MM.1S (cell line): Measurements from ENCODE around the gene LMAN2L.

Source experiments
- DNase-seq: peaks from one replicate; pipeline ENCODE4 v3.0.0-alpha.2; 2015
- H2AFZ ChIP-seq: fragments of 300-600 bp; sonication (generic); 2 replicates; pipeline ENCODE4 v1.6.0; 2016; ENCODE audit warnings: antibody characterized with exemption, low read length
- H3F3A ChIP-seq: fragments of 300-600 bp; sonication (generic); 2 replicates; pipeline ENCODE4 v1.6.1; 2016; ENCODE audit warnings: mild to moderate bottlenecking, antibody characterized with exemption, low read length, moderate library complexity, mixed read lengths; ENCODE audit not compliant: insufficient read depth
- H3K27ac ChIP-seq: fragments of 300-600 bp; sonication (generic); 2 replicates; pipeline ENCODE4 v1.5.1; 2016; ENCODE audit warnings: mild to moderate bottlenecking, low read length
- H3K27me3 ChIP-seq: fragments of 300-600 bp; sonication (generic); replicated peaks from 2 replicates; pipeline ENCODE4 v1.6.0; 2016; ENCODE audit warnings: low read length; ENCODE audit not compliant: insufficient read depth
- H3K36me3 ChIP-seq: fragments of 300-600 bp; sonication (generic); replicated peaks from 2 replicates; pipeline ENCODE4 v1.6.1; 2016; ENCODE audit warnings: mild to moderate bottlenecking, low read length, mixed read lengths; ENCODE audit not compliant: insufficient read depth
- H3K4me1 ChIP-seq: fragments of 300-600 bp; sonication (generic); 2 replicates; pipeline ENCODE4 v1.6.1; 2016; ENCODE audit warnings: low read length, mixed read lengths
- H3K4me2 ChIP-seq: fragments of 300-600 bp; sonication (generic); 2 replicates; pipeline ENCODE4 v1.6.0; 2016; ENCODE audit warnings: low read depth, low read length
- H3K4me3 ChIP-seq: fragments of 300-600 bp; sonication (generic); 2 replicates; pipeline ENCODE4 v1.5.1; 2016; ENCODE audit warnings: low read length, mixed read lengths
- H3K79me2 ChIP-seq: fragments of 300-600 bp; sonication (generic); 2 replicates; pipeline ENCODE4 v1.6.1; 2016; ENCODE audit warnings: mixed run types, low read length, mixed read lengths
- H3K9ac ChIP-seq: fragments of 300-600 bp; sonication (generic); 2 replicates; pipeline ENCODE4 v1.6.1; 2016; ENCODE audit warnings: low read length, mixed read lengths
- H3K9me2 ChIP-seq: fragments of 300-600 bp; sonication (generic); replicated peaks from 2 replicates; pipeline ENCODE4 v1.6.1; 2016; ENCODE audit warnings: mild to moderate bottlenecking, low read length, mixed read lengths; ENCODE audit not compliant: insufficient read depth
- H3K9me3 ChIP-seq: fragments of 300-600 bp; sonication (generic); replicated peaks from 2 replicates; pipeline ENCODE4 v1.6.1; 2016; ENCODE audit warnings: mild to moderate bottlenecking, low read length, mixed read lengths; ENCODE audit not compliant: insufficient read depth
- H4K20me1 ChIP-seq: fragments of 300-600 bp; sonication (generic); 2 replicates; pipeline ENCODE4 v1.6.1; 2016; ENCODE audit warnings: mild to moderate bottlenecking, low read length, moderate library complexity, mixed read lengths; ENCODE audit not compliant: insufficient read depth
- CTCF ChIP-seq: fragments of 300-600 bp; sonication (generic); IDR thresholded peaks from 2 replicates; pipeline ENCODE4 v1.5.1; 2016; ENCODE audit warnings: antibody characterized with exemption, low read length, mixed read lengths
- EZH2 ChIP-seq: fragments of 300-600 bp; sonication (generic); optimal IDR thresholded peaks from 2 replicates; pipeline ENCODE3; 2017; ENCODE audit warnings: low read depth, mild to moderate bottlenecking, antibody characterized with exemption, low read length, mixed read lengths
- EZH2phosphoT487 ChIP-seq: fragments of 300-600 bp; sonication (generic); IDR thresholded peaks from 2 replicates; pipeline ENCODE4 v1.6.1; 2018; ENCODE audit warnings: antibody characterized with exemption, low read length

The LMAN2L gene

GRCh38 chr2:96710985-96711384, 28.9 kb downstream of the LMAN2L start:
- no peaks in the 10 kb centered on the region for H3K36me3 ChIP-seq
- TF ChIP-seq CTCF (no peak), EZH2 (no peak)

GRCh38 chr2:96703021-96703751, 36.7 kb downstream of the LMAN2L start:
- H3K27ac ChIP-seq, result no peak overlapping the region
- no peak overlapping the region for H3K4me3 ChIP-seq
- H3K9me2 ChIP-seq, result no peaks in the 10 kb centered on the region
- no peaks in the 10 kb centered on the region for H3K79me2 ChIP-seq
- H3K9me3 ChIP-seq, result no peaks in the 10 kb centered on the region
- H3K36me3 ChIP-seq, result no peaks in the 10 kb centered on the region
- no peak for DNase-seq
- TF ChIP-seq CTCF (no peak), EZH2 (no peak), EZH2phosphoT487 (no peak)
- no peaks in the 10 kb centered on the region for H4K20me1 ChIP-seq
- H3F3A ChIP-seq, result no peaks in the 10 kb centered on the region
- H3K4me2 ChIP-seq, result no peak overlapping the region
- no peaks in the 10 kb centered on the region for H3K4me1 ChIP-seq
- no peaks in the 10 kb centered on the region for H3K27me3 ChIP-seq
- no peak overlapping the region for H2AFZ ChIP-seq
- no peak overlapping the region for H3K9ac ChIP-seq

More at GRCh38 chr2:96710985-96711384, 28.9 kb downstream of the LMAN2L start:
- no peak for DNase-seq
- Histone ChIP-seq H3K9me2 (no peaks in the 10 kb centered on the region), H3F3A (no peaks in the 10 kb centered on the region), H3K4me3 (no peak overlapping the region), H4K20me1 (no peaks in the 10 kb centered on the region), H2AFZ (no peak overlapping the region), H3K4me2 (no peak overlapping the region), H3K4me1 (no peaks in the 10 kb centered on the region), H3K27me3 (no peaks in the 10 kb centered on the region), H3K9ac (no peak overlapping the region), H3K27ac (no peak overlapping the region), H3K9me3 (no peaks in the 10 kb centered on the region), H3K79me2 (no peaks in the 10 kb centered on the region)

- Histone ChIP-seq H3K4me3 (no peak overlapping the region), H3K79me2 (no peaks in the 10 kb centered on the region), H3K9me3 (no peaks in the 10 kb centered on the region), H3K27ac (no peak overlapping the region), H3K9ac (no peak overlapping the region), H2AFZ (no peak overlapping the region), H3K9me2 (no peaks in the 10 kb centered on the region), H4K20me1 (no peaks in the 10 kb centered on the region), H3K4me2 (no peak overlapping the region), H3K4me1 (no peaks in the 10 kb centered on the region), H3K27me3 (no peaks in the 10 kb centered on the region), H3F3A (no peaks in the 10 kb centered on the region), H3K36me3 (no peaks in the 10 kb centered on the region)
- no peak for TF ChIP-seq EZH2phosphoT487
- TF ChIP-seq CTCF, result no peak
- TF ChIP-seq EZH2, result no peak
- DNase-seq, result no peak
These were observed 37.6 kb downstream of the LMAN2L start for GRCh38 chr2:96702098-96702785.
